CD8-positive, alpha-beta memory T cell (primary cell): ENCODE data around the gene CSRP3. TPM values are rescaled to one million over a fixed set of nuclear protein-coding genes. Genes with fewer than 3 reads are reported as not detected.
A peak's percentile ranks its signal among the peaks of the same experiment; 100 is the strongest.

ENCODE experiments used
- CTCF ChIA-PET: fragments of 350-600 bp; sonication (Branson Sonifier 250); formaldehyde crosslinking; loops from one replicate; lab custom pipeline; 2021; ENCODE audit warnings: antibody characterized with exemption; lab: Charles Lee
- POLR2A ChIA-PET: fragments of 350-600 bp; sonication (Branson Sonifier 250); formaldehyde crosslinking; loops from one replicate; lab custom pipeline; 2021; ENCODE audit warnings: antibody characterized with exemption; lab: Charles Lee
- DNase-seq, 5 donors: peaks; one replicate each; pipeline versions ENCODE4 v3.0.0 to v3.0.0-alpha.2; 2020 to 2022; ENCODE audit warnings: mixed read lengths in 1 of 5
- H3K27ac ChIP-seq: one replicate; pipeline ENCODE4 v1.7.0; 2013; ENCODE audit warnings: low read depth, mild to moderate bottlenecking, low read length, moderate library complexity
- H3K27me3 ChIP-seq: 2 replicates; pipeline ENCODE4 v1.7.0; 2013; ENCODE audit warnings: low read length, mild to moderate bottlenecking; ENCODE audit not compliant: insufficient read depth, poor library complexity, severe bottlenecking
- H3K36me3 ChIP-seq: 2 replicates; pipeline ENCODE4 v1.7.0; 2013; ENCODE audit warnings: mild to moderate bottlenecking, low read length, moderate library complexity; ENCODE audit not compliant: insufficient read depth
- H3K4me1 ChIP-seq: 2 replicates; pipeline ENCODE4 v1.7.0; 2013; ENCODE audit warnings: mild to moderate bottlenecking, low read length, moderate library complexity; ENCODE audit not compliant: insufficient read depth
- H3K4me3 ChIP-seq: 2 replicates; pipeline ENCODE4 v1.7.0; 2013; ENCODE audit warnings: mild to moderate bottlenecking, low read length
- H3K9me3 ChIP-seq: 2 replicates; pipeline ENCODE4 v1.7.0; 2013; ENCODE audit warnings: mild to moderate bottlenecking, low read length
- H3K27ac Mint-ChIP-seq, 8 donors: one replicate each; pipeline ENCODE4 v1.8.0; 2020 to 2021; ENCODE audit warnings: mixed read lengths in 8 of 8, mild to moderate bottlenecking in 6 of 8, inconsistent platforms in 3 of 8, moderate library complexity in 3 of 8
- H3K27me3 Mint-ChIP-seq, 2 donors: one replicate each; pipeline ENCODE4 v1.8.0; 2020 to 2021; ENCODE audit warnings: mixed read lengths in 2 of 2, mild to moderate bottlenecking in 1 of 2, moderate library complexity in 1 of 2
- H3K36me3 Mint-ChIP-seq, 3 donors: one replicate each; pipeline ENCODE4 v1.8.0; 2020 to 2021; ENCODE audit warnings: mixed read lengths in 3 of 3, inconsistent platforms in 1 of 3, mild to moderate bottlenecking in 1 of 3
- H3K4me1 Mint-ChIP-seq, 3 donors: one replicate each; pipeline ENCODE4 v1.8.0; 2020 to 2021; ENCODE audit warnings: mixed read lengths in 3 of 3, inconsistent platforms in 1 of 3, mild to moderate bottlenecking in 1 of 3
- H3K4me3 Mint-ChIP-seq, 7 donors: one replicate each; pipeline ENCODE4 v1.8.0; 2020 to 2021; ENCODE audit warnings: mixed read lengths in 7 of 7, mild to moderate bottlenecking in 6 of 7, moderate library complexity in 4 of 7, inconsistent platforms in 2 of 7
- H3K9me3 Mint-ChIP-seq, 5 donors: one replicate each; pipeline ENCODE4 v1.8.0; 2020 to 2022; ENCODE audit warnings: mixed read lengths in 5 of 5, mild to moderate bottlenecking in 3 of 5, moderate library complexity in 2 of 5, inconsistent platforms in 1 of 5
- polyA plus RNA-seq: library from polyadenylated mRNA; unstranded; fragments of 300-500 nt; fragmentation: Illumina TruSeq; gene quantifications from one replicate; pipeline ENCODE4 v1.2.3, GENCODE V29; 2021
- total RNA-seq, 2 experiments: library from RNA; stranded (reverse); gene quantifications; one replicate each; pipeline ENCODE4 v1.2.3, GENCODE V29; 2021

The CSRP3 gene
- total RNA-seq (not detected), polyA plus RNA-seq (not detected)

GRCh38 chr11:19201737-19202605, at the start of gene CSRP3:
Gene CSRP3, minus strand, starts transcription at chr11:19201983. Its CDS starts 9,535 bp downstream, at chr11:19192448.
- no peaks in the 10 kb centered on the region for H3K4me1 ChIP-seq
- no peak within 1 kb of the TSS for H3K27ac Mint-ChIP-seq
- no peak within 1 kb of the TSS for H3K27ac ChIP-seq
- peaks cover 7 to 11% of the 10 kb centered on the region in 2 donors for H3K27me3 Mint-ChIP-seq
- DNase-seq, result no peak
- no peak within 1 kb of the TSS for H3K4me3 Mint-ChIP-seq
- H3K36me3 Mint-ChIP-seq, result no peaks in the 10 kb centered on the region
- H3K9me3 Mint-ChIP-seq, result no peaks in the 10 kb centered on the region
- H3K9me3 ChIP-seq, result no peaks in the 10 kb centered on the region
- no peaks in the 10 kb centered on the region for H3K36me3 ChIP-seq
- no peak within 1 kb of the TSS for H3K4me3 ChIP-seq
- H3K4me1 Mint-ChIP-seq, result no peaks in the 10 kb centered on the region
- CTCF ChIA-PET, result no interaction called here
- H3K27me3 ChIP-seq, result no peaks in the 10 kb centered on the region
- POLR2A ChIA-PET, result no interaction called here

- H3K4me3 ChIP-seq, result no peak overlapping the region
- H3K27ac ChIP-seq, result no peak overlapping the region
- no peaks in the 10 kb centered on the region for H3K36me3 ChIP-seq
- no peaks in the 10 kb centered on the region for H3K4me1 ChIP-seq
- POLR2A ChIA-PET, result no interaction called here
- no peak overlapping the region for H3K27ac Mint-ChIP-seq
- peaks cover 8 to 39% of the 10 kb centered on the region in 2 donors for H3K27me3 Mint-ChIP-seq
- no peaks in the 10 kb centered on the region for H3K4me1 Mint-ChIP-seq
- H3K9me3 Mint-ChIP-seq, result peaks cover 0 to 6% (median 0%) of the 10 kb centered on the region in 5 donors
- no peak for DNase-seq
- H3K27me3 ChIP-seq, result no peaks in the 10 kb centered on the region
- CTCF ChIA-PET, result interaction anchor here (1.3 to 3.6 kb wide), 2 partner anchors 9 to 302 kb away, joined by 3 to 15 read pairs; no protein-coding TSS in a partner anchor
- H3K4me3 Mint-ChIP-seq, result no peak overlapping the region
- no peaks in the 10 kb centered on the region for H3K9me3 ChIP-seq
- H3K36me3 Mint-ChIP-seq, result peaks cover 0 to 4% (median 0%) of the 10 kb centered on the region in 3 donors
These were observed 49.8 kb upstream of the CSRP3 start for GRCh38 chr11:19251577-19251976.

- H3K27ac ChIP-seq, result no peak overlapping the region
- no peak for DNase-seq
- no peaks in the 10 kb centered on the region for H3K36me3 ChIP-seq
- H3K4me3 ChIP-seq, result no peak overlapping the region
- H3K9me3 Mint-ChIP-seq, result peaks cover 0 to 4% (median 0%) of the 10 kb centered on the region in 5 donors
- H3K9me3 ChIP-seq, result no peaks in the 10 kb centered on the region
- ChIA-PET POLR2A (no interaction called here), CTCF (no interaction called here)
- H3K4me1 ChIP-seq, result peaks cover 7% of the 10 kb centered on the region
- peak overlapping the region in 2 of 7 donors; percentile 15 for H3K4me3 Mint-ChIP-seq
- H3K27ac Mint-ChIP-seq, result no peak overlapping the region
- no peaks in the 10 kb centered on the region for H3K36me3 Mint-ChIP-seq
- peaks cover 37 to 69% of the 10 kb centered on the region in 2 donors for H3K27me3 Mint-ChIP-seq
- H3K4me1 Mint-ChIP-seq, result peaks cover 6 to 10% (median 8%) of the 10 kb centered on the region in 3 donors
- peaks cover 19% of the 10 kb centered on the region for H3K27me3 ChIP-seq
These were observed 45.0 kb upstream of the CSRP3 start for GRCh38 chr11:19246816-19247215.

GRCh38 chr11:19245351-19245750, 43.6 kb upstream of the CSRP3 start:
- no peak overlapping the region for H3K27ac Mint-ChIP-seq
- H3K9me3 Mint-ChIP-seq, result peaks cover 0 to 4% (median 0%) of the 10 kb centered on the region in 5 donors
- no peak overlapping the region for H3K4me3 ChIP-seq
- H3K27ac ChIP-seq, result no peak overlapping the region
- H3K36me3 ChIP-seq, result no peaks in the 10 kb centered on the region
- DNase-seq, result no peak
- peaks cover 9 to 16% (median 12%) of the 10 kb centered on the region in 3 donors for H3K4me1 Mint-ChIP-seq
- no peak overlapping the region for H3K4me3 Mint-ChIP-seq
- H3K27me3 ChIP-seq, result peaks cover 25% of the 10 kb centered on the region
- ChIA-PET POLR2A (no interaction called here), CTCF (interaction anchor here (1.5 kb wide), 1 partner anchor 14 kb away, joined by 3 read pairs; no protein-coding TSS in a partner anchor)
- H3K36me3 Mint-ChIP-seq, result peaks cover 0 to 2% (median 0%) of the 10 kb centered on the region in 3 donors
- H3K9me3 ChIP-seq, result no peaks in the 10 kb centered on the region
- H3K27me3 Mint-ChIP-seq, result peaks cover 42 to 71% of the 10 kb centered on the region in 2 donors
- peaks cover 9% of the 10 kb centered on the region for H3K4me1 ChIP-seq

- Histone ChIP-seq H3K27ac (no peak overlapping the region), H3K4me3 (no peak overlapping the region), H3K9me3 (no peaks in the 10 kb centered on the region), H3K36me3 (no peaks in the 10 kb centered on the region), H3K4me1 (peaks cover 9% of the 10 kb centered on the region), H3K27me3 (peaks cover 29% of the 10 kb centered on the region)
- ChIA-PET POLR2A (no interaction called here), CTCF (interaction anchor here (1.5 kb wide), 1 partner anchor 15 kb away, joined by 3 read pairs; no protein-coding TSS in a partner anchor)
- Mint-ChIP-seq H3K4me1 (peaks cover 12 to 20% (median 16%) of the 10 kb centered on the region in 3 donors), H3K27me3 (peaks cover 42 to 67% of the 10 kb centered on the region in 2 donors), H3K27ac (no peak overlapping the region), H3K9me3 (peaks cover 0 to 4% (median 0%) of the 10 kb centered on the region in 5 donors), H3K36me3 (peaks cover 0 to 2% (median 0%) of the 10 kb centered on the region in 3 donors), H3K4me3 (no peak overlapping the region)
- DNase-seq, result no peak
These were observed 42.8 kb upstream of the CSRP3 start for GRCh38 chr11:19244621-19245020.

GRCh38 chr11:19244084-19244483, 42.3 kb upstream of the CSRP3 start:
- peaks cover 9% of the 10 kb centered on the region for H3K4me1 ChIP-seq
- no peak for DNase-seq
- no peak overlapping the region for H3K4me3 ChIP-seq
- H3K27ac Mint-ChIP-seq, result no peak overlapping the region
- H3K9me3 Mint-ChIP-seq, result peaks cover 0 to 1% (median 0%) of the 10 kb centered on the region in 5 donors
- H3K4me3 Mint-ChIP-seq, result no peak overlapping the region
- ChIA-PET POLR2A (no interaction called here), CTCF (no interaction called here)
- H3K27me3 Mint-ChIP-seq, result peaks cover 42 to 66% of the 10 kb centered on the region in 2 donors
- peaks cover 29% of the 10 kb centered on the region for H3K27me3 ChIP-seq
- no peak overlapping the region for H3K27ac ChIP-seq
- no peaks in the 10 kb centered on the region for H3K36me3 ChIP-seq
- no peaks in the 10 kb centered on the region for H3K9me3 ChIP-seq
- peaks cover 12 to 24% (median 21%) of the 10 kb centered on the region in 3 donors for H3K4me1 Mint-ChIP-seq
- H3K36me3 Mint-ChIP-seq, result peaks cover 0 to 2% (median 0%) of the 10 kb centered on the region in 3 donors

GRCh38 chr11:19243613-19244012, 41.8 kb upstream of the CSRP3 start:
- POLR2A ChIA-PET, result no interaction called here
- H3K36me3 Mint-ChIP-seq, result peaks cover 0 to 2% (median 0%) of the 10 kb centered on the region in 3 donors
- Histone ChIP-seq H3K4me1 (peaks cover 9% of the 10 kb centered on the region), H3K4me3 (no peak overlapping the region), H3K9me3 (no peaks in the 10 kb centered on the region), H3K27ac (no peak overlapping the region), H3K27me3 (peaks cover 29% of the 10 kb centered on the region), H3K36me3 (no peaks in the 10 kb centered on the region)
- no peak overlapping the region for H3K27ac Mint-ChIP-seq
- peaks cover 12 to 28% (median 26%) of the 10 kb centered on the region in 3 donors for H3K4me1 Mint-ChIP-seq
- no peaks in the 10 kb centered on the region for H3K9me3 Mint-ChIP-seq
- DNase-seq, result no peak
- peak overlapping the region in 1 of 7 donors; percentile 87 for H3K4me3 Mint-ChIP-seq
- H3K27me3 Mint-ChIP-seq, result peaks cover 42 to 70% of the 10 kb centered on the region in 2 donors
- CTCF ChIA-PET, result no interaction called here

- DNase-seq, result no peak
- Histone ChIP-seq H3K4me3 (no peak overlapping the region), H3K4me1 (peaks cover 9% of the 10 kb centered on the region), H3K27me3 (peaks cover 29% of the 10 kb centered on the region), H3K36me3 (no peaks in the 10 kb centered on the region), H3K27ac (no peak overlapping the region), H3K9me3 (no peaks in the 10 kb centered on the region)
- peak overlapping the region; percentile 17 to 89 (median 84) for H3K4me3 Mint-ChIP-seq
- H3K4me1 Mint-ChIP-seq, result peaks cover 12 to 29% (median 28%) of the 10 kb centered on the region in 3 donors
- H3K9me3 Mint-ChIP-seq, result no peaks in the 10 kb centered on the region
- CTCF ChIA-PET, result no interaction called here
- POLR2A ChIA-PET, result no interaction called here
- H3K27me3 Mint-ChIP-seq, result peaks cover 42 to 67% of the 10 kb centered on the region in 2 donors
- H3K36me3 Mint-ChIP-seq, result peaks cover 0 to 2% (median 0%) of the 10 kb centered on the region in 3 donors
- no peak overlapping the region for H3K27ac Mint-ChIP-seq
These were observed 41.4 kb upstream of the CSRP3 start for GRCh38 chr11:19243143-19243542.
